DMS114 treated with DMSO at 0.1 percent for 48 hours (cell line): ENCODE measurements around the gene RPLP2.

Source experiments
- DNase-seq: peaks from one replicate; lab custom pipeline; 2025; ENCODE audit not compliant: unreplicated experiment; lab: John Stamatoyannopoulos, UW

Gene RPLP2

DNA sequence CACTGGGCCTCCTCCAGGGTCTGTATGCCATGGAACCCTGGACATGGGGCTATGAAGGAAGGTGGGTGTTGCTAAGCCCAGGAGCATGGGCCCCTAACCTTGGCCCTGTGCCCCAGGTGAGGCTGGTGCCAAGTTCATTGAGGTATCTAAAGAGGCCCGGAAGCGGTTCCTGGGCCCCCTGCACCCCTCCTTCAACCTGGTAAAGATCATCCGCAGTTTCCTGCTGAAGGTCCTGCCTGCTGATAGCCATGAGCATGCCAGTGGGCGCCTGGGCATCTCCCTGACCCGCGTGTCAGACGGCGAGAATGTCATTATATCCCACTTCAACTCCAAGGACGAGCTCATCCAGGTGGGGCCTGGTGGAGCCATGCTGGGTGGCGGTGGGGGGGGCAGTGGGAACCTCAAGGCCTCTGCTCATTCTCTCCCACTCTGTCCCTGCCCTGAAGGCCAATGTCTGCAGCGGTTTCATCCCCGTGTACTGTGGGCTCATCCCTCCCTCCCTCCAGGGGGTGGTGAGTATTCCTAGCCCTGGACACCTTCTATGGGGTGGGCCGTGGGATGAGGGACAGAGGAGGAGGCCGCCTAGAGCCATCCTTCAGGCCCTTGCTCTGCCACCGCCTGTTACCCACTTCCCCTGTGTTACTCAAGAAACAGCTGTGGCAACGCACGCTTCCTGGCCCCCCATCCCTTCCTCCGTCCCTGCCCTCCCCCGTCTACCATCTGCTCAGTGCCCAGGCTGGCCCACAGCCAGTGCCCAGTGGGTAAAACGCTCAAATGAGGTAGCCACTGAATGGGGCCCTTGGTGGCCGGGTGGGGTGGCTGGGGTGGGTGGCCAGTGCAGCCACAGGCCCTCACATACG, 12.0 kb downstream of the RPLP2 start:
- DNase-seq, result no peak

DNA sequence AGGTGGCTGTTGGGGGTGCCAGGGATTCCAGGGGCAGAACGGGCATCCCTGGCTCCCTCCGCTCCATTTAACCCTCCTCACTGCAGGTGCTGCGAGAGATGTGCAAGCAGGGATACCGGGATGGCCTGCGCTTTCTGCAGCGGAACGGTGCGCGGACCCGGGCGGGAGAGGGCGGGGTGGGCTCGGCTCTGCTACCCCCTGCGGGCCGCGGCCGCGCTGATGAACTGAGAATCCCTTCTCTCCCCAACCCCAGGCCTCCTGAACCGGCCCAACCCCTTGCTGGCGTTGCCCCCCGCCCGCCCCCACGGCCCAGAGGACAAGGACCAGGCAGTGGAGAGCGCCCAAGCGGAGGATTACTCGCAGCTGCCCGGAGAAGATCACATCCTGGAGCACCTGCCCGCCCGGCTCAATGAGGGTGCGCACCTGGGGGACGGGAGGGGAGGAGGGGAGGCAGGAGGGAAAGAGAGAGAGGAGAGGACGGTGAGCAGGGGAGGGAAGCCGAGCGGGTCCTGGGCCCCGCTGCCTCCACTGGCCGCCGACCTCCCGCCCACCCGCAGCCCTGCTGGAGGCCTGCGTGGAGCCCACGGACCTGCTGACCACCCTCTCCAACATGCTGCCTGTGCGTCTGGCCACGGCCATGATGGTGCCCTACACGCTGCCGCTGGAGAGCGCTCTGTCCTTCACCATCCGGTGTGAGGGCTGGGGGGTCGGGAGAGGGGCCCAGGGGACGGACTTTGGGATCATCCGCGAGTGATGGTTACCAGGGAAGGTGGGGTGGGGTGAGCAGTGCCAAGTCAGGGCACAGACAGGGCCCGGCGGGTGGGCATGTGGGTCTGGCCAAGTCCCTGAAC, 13.9 kb downstream of the RPLP2 start:
- no peak for DNase-seq

DNA sequence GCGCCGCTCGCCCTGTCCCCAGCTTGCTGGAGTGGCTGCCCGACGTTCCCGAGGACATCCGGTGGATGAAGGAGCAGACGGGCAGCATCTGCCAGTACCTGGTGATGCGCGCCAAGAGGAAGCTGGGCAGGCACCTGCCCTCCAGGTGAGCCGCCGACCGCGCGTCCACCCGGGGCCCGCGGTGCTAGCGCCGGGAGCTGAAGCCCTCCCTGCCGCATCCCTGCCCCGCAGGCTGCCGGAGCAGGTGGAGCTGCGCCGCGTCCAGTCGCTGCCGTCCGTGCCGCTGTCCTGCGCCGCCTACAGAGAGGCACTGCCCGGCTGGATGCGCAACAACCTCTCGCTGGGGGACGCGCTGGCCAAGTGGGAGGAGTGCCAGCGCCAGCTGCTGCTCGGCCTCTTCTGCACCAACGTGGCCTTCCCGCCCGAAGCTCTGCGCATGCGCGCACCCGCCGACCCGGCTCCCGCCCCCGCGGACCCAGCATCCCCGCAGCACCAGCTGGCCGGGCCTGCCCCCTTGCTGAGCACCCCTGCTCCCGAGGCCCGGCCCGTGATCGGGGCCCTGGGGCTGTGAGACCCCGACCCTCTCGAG, 14.6 kb downstream of the RPLP2 start:
- DNase-seq, result no peak

DNA sequence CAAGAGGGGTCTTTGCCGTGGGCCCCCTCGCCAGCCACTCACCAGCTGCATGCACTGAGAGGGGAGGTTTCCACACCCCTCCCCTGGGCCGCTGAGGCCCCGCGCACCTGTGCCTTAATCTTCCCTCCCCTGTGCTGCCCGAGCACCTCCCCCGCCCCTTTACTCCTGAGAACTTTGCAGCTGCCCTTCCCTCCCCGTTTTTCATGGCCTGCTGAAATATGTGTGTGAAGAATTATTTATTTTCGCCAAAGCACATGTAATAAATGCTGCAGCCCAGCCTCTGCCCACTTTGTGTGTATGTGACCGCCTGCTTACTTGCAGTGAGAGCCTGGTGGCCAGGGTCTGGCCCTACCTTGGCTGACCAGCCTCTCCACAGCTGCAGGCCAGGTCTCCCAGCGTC, 15.2 kb downstream of the RPLP2 start:
- no peak for DNase-seq

DNA sequence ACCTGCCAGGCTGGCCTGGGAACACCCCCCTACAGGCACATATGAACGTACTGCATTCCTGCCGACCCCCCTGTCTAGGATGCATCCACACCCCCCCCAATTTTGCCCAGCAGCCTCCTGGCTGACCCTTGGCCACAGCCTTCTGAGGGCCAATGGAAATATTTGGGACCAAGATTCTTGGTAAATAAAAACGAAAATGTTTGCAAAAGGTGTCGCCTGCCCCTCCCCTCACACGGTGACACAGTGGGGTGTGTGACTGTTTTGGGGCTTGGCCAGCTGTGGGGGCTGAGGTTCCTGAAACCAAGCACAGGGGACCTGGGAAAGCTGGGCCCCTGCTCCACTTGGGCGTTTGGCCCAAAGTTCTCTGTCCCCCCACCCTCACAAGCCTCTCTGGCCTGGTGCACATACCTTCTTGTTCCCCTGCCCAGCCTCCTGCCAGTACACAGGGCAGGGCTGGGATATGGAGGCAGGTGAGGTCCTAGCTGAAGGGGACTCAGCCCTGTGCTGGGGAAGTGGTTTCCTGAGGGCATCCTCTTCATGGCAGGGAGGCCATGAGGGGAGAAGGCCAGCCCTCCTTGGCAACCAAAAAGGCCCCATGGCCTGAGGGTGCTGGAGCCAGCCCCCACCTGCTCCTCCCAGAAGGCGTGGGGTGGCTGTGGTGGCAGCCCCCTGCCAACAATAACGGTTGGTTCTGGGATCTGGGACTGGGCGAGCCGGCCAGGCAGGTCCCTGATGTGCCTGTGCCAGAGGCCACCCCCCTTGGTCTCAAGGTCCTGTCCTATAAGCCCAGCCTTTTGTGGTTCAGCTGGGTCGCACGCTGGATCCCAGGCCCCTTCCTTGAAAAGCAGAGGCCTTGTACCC, 15.8 kb downstream of the RPLP2 start:
- no peak for DNase-seq

DNA sequence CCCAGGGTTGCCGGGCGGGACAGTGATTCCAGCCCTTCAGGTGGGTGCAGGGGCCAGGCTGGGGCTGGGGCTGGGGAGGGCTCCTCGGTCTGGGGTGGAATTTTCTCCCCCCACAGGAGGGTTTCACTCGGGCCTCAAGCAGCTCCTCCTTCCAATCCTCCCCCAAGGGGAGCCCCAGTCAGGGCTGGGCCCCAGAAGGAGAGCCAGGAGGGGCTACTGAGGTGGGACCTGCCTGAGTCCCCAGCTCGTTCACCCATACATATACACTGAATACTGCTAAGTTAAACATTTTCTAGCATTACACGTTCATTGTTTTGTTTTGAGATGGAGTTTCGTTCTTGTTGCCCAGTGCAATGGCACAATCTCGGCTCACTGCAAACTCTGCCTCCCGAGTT, 16.5 kb downstream of the RPLP2 start:
- DNase-seq, result no peak

DNA sequence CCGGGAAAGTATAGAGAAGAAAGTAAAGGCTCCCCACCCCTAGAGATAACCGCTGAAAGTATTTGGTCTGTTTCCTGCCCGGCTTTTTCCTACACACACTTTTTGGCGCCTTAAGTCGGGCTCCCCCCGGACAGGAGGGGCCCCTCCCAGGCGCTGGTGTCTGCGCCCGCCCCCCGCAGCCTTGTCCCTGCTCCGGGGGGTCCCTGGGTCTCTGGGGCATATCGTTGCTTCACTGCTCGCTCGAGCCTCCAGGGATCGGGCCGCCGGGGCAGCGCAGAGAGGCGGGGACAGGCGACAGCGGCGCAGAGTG, 17.0 kb downstream of the RPLP2 start:
- no peak for DNase-seq

DNA sequence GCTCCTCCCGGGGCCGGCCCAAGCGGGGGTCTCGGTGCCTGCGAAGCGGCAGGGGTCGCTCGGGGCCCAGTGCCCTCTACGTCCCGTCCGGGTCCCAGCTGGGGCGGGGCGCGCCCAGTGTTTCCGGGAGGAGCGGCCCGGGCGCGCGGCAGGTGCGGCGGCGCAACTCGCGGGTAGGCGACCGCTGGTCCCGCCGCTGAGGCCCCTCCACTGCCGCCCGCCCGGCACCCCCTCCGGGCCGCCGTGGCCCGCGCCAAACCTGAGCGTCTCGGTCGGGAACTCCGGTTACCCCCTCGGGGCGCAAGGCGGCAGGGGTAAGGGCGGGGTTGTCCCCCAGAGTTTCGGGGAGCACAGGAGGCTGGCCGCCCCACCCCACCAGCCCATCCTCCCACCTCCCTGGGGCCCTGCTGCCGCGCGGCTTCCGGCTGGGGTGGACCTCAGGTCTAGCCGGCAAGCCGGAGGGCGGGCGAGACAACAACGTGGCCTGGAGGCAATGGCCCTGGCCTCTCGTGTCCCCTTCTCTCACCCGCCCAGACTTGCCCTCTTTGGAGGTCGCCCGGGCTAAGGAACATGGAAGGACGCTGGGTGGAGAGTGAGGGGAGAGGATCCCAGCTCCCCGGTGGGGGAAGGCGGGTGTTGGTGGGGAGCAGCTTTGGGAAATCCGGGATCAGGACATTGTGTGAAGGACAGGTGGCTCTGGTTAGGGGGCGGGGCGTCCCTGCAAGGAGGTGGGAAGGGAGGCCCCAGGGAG, 17.6 kb downstream of the RPLP2 start:
- DNase-seq, result no peak

DNA sequence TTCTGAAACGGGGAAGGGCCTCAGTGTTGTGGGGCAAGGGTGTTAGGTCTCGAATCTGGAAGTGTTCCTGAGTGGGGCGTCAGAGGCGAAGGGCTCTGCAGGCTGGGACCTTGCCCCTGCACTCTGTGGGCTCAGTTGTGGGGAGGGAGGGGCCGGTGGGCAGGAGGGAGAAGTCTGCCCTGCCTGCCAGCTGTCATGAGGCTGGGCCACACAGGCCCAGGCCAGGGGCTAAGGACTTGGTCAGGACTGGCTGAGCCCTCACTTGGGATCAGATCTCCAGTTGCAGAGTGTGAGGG, 18.1 kb downstream of the RPLP2 start, which contains the start of gene CRACR2B:
Gene CRACR2B, plus strand, starts transcription at position 23 of the 296 bp plus-strand sequence. CDS start 689 bp downstream, outside the sequence.
- no peak for DNase-seq

DNA sequence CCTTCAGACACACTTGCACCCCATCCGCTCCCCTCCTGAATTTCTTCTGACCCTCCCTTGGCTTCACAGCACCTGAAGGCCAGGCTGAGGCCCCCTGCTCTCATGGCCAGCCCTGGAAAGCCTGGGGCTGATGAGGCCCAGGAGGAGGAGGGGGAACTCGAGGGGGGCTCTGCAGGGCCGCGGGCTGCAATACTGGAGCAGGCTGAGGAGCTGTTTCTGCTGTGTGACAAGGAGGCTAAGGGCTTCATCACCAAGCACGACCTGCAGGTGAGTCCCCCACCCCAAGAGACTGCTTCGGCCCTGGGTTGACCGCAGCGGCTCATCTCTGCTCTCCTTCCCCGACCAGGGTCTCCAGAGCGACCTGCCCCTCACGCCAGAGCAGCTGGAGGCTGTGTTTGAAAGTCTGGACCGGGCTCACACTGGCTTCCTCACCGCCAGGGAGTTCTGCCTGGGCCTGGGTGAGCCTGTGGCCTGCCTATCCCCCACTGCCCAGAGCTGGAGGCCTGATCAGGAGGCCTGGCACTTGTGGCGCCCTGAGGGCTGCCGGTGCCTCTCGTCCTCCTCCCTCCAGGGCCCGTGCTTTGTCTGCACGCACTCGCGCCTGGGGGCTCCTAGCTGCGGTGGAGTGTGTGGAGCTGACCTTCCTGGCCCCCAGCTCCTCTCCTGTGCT, 18.9 kb downstream of the RPLP2 start:
- DNase-seq, result no peak

DNA sequence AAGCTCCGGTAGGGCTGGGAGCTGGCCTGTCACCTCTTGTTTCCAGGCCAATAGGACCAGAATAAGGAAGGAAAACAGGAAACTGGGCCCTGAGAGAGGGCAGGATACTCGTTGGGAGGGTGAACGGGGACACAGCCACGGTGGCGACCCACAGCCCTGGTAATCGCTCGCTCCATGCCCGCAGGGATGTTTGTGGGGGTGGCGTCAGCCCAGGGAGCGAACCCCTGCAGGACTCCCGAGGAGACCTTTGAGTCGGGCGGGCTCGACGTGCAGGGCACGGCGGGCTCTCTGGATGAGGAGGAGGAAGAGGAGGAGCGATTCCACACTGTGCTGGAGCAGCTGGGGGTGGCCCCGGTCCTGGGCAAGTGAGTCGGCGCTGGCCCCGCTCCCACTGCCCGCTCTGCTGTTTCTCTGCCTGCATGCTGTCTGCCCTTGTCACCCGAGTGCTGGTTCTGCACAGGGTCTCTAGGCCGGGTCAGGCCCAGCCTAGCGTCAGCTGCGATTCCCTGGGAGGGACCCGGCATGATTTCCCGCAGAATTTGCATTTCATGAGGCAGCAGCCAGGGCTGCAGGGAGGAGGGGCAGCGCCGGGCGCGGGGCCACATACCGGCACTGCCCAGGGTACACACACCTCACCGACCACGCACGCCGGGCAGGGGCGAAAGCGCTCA, 19.5 kb downstream of the RPLP2 start:
- DNase-seq, result no peak

DNA sequence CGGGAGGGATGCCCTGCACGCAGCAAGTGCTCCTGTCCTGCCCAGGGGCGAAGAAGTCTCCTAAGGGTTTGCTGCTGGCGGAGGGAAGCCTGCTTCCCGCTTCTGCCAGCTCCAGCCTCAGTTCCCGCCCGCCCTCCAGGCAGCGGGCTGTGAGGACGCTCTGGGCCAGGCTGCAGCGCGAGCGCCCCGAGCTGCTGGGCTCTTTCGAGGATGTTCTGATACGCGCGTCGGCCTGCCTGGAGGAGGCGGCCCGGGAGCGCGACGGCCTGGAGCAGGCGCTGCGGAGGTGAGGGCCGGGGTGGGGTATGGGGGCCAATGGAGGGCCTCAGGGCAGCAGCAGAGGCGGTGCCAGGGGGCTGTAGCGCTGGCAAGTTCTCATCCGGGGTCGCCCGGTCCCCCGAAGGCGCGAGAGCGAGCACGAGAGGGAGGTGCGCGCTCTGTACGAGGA, 20.1 kb downstream of the RPLP2 start:
- DNase-seq, result no peak

DNA sequence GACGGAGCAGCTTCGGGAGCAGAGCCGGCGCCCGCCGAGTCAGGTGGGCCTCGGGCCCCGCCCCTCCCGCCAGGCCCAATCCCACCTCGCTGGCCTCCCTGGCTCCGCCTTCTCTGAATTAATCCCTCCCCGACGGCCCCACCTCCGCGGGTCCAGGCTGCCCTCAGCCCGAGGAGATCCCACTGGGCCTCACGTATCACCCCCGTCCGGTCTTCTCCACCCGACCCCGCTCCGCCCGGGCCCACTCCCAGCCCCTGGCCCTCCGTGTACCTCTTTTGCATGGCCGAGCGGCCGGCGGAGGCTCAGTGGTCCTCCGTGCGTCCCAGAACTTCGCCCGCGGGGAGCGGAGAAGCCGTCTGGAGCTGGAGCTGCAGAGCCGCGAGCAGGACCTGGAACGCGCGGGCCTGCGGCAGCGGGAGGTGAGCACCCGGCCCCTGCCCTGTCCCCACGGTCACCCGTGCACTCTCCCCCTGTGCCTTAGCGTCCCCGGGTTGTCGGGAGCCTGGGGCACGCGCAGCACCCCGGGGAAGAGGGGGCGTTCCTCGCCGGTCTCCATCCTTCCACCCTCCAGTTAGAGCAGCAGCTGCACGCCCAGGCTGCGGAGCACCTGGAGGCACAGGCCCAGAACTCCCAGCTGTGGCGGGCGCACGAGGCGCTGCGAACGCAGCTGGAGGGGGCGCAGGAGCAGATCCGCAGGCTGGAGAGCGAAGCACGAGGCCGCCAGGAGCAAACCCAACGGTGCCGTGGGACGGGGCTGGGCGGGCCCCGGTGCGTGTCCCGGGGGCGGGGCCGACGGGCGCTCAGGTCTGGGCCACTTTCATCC, 20.7 kb downstream of the RPLP2 start:
- DNase-seq, result no peak

DNA sequence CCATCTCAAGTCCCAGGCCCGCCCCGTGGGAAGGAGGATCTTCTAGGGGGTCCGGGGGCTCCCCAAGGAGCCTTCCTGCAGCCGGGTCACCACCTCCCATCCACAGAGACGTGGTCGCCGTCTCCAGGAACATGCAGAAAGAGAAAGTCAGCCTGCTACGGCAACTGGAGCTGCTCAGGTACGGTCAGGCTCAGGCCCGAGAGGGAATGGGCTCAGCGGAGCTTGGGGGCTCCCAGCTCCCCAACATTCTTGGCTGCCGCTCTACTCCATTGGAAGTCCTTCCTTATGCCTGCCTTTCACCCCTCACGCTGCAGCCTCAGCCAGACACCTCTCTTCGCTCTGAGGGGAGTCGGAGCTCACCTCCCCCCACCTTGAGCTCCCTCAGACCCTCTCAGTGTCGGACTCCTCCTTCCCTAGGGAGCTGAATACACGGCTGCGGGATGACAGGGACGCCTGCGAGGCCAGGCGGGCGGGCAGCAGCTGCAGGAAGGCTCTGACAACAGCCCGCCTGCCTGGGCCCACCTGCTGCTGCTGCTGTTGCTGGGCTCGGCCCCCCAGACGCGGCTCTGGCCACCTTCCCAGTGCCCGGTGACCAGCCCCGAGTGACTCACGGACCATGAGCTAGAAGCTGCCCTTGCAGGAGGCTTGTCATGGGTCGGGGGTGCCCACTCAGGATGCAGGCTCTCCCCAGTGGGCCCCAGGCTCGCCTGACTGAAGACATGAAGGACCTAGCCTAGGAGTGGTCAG, 21.5 kb downstream of the RPLP2 start:
- DNase-seq, result no peak

DNA sequence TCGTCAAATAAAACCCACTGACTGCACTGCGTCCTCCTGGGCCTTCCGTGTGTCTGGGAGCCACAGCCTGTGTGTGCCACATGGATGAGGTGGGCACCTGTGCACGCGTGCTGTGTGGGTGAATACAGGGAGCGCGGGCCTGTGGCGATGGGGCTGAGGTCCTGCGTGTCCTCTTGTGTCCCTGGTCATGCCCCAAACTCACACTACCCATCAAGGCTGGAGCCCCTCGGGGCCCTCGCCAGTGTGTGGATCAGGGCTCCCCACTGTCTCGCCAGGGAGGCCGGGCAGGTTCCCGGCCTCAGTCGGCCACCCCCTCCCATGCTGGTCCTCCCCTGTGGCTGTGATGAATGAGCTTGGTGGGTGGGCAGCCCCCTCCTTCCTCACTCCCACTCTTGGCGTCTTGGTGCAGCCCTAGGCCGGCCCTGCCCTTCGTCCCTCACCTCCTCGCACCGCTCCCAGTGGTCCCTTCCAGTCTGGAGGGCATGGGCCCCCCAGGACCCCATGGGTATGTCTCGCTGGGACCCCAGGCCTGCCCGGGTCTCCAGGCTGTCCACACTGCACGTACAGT, 22.3 kb downstream of the RPLP2 start:
- DNase-seq, result no peak

DNA sequence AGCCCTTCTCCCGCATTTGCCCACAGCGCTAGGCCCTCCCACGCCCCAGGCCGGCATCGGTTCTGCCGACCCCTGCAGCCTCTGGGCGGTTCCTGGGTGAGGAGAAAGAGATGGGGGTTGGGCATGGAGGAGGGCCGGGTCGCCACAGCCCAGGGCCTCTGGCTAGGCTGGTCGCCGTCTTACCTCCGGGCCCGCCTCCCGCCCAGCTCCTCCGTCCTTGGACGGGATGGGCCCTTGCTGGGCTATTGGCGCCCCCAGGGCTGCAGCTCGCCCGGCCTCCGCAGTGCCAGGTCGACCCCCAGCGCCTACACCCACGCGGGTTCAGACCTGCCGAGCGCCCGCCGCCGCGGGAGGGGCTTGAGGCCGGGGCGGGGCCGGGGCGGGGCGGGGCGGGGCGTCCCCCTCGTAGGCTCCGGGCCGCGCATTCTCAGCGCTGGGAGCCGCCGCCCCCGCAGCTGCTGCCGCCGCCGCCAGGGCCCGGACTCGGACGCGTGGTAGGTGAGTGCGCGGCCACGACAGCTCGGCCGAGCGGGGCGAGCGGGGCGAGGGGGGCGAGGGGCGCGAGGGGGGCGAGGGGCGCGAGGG, 22.9 kb downstream of the RPLP2 start, which contains the start of gene CD151:
Gene CD151, plus strand, starts transcription at position 424 of the 585 bp plus-strand sequence. CDS start 3,118 bp downstream, outside the sequence.
- peak; percentile 16 for DNase-seq
